Measurements from ENCODE around the gene UPF2. TPM values are rescaled to one million over a fixed set of nuclear protein-coding genes. Genes with fewer than 3 reads are reported as not detected.

UPF2 gene
- total and polyA plus RNA-seq, 2 of the 13 experiments (the other 11 are each of a cell fraction or from before 2014, with no cell fraction given), result 6.2 to 14.5 TPM

- no peak for TF ChIP-seq NFATC3 (CRISPR knock-in tag; IDR thresholded peaks at IDR 0.05)
- TF ChIP-seq PCBP2 (optimal IDR thresholded peaks at IDR 0.05; ENCODE audit: low read depth, low read length, poor library complexity, severe bottlenecking), result no peak
- no peak for TF ChIP-seq MYNN (CRISPR knock-in tag; IDR thresholded peaks at IDR 0.05; ENCODE audit: low read depth)
- TF ChIP-seq ZBTB44 (CRISPR knock-in tag; IDR thresholded peaks at IDR 0.05), result no peak
- TF ChIP-seq SIN3A (IDR thresholded peaks at IDR 0.05; ENCODE audit: borderline replicate concordance, low read depth, low read length), result no peak
- TF ChIP-seq HINFP (CRISPR knock-in tag; IDR thresholded peaks at IDR 0.05; ENCODE audit: low read depth), result no peak
- no peak for TF ChIP-seq CERS6 (CRISPR knock-in tag; IDR thresholded peaks at IDR 0.05)
- no peak for TF ChIP-seq CAMTA2 (CRISPR knock-in tag; IDR thresholded peaks at IDR 0.05; ENCODE audit: borderline replicate concordance)
- no peak for TF ChIP-seq TCF7 (IDR thresholded peaks at IDR 0.05; ENCODE audit: low read depth)
- TF ChIP-seq MXD4 (CRISPR knock-in tag; IDR thresholded peaks at IDR 0.05), result no peak
- no peak for TF ChIP-seq ZNF709 (CRISPR knock-in tag; IDR thresholded peaks at IDR 0.05)
- no peak for TF ChIP-seq NR0B2 (CRISPR knock-in tag; IDR thresholded peaks at IDR 0.05)
- TF ChIP-seq ZNF567 (CRISPR knock-in tag; IDR thresholded peaks at IDR 0.05; ENCODE audit: borderline replicate concordance), result no peak
- no peak for TF ChIP-seq ZNF337 (CRISPR knock-in tag; IDR thresholded peaks at IDR 0.05; ENCODE audit: borderline replicate concordance, low read depth)
- TF ChIP-seq CREBL2 (CRISPR knock-in tag; IDR thresholded peaks at IDR 0.05; ENCODE audit: borderline replicate concordance), result no peak
- peak; percentile 47 for TF ChIP-seq NCOA2 (CRISPR knock-in tag; IDR thresholded peaks at IDR 0.05)
- TF ChIP-seq ZNF207 (IDR thresholded peaks at IDR 0.05; ENCODE audit: borderline replicate concordance), result no peak
- TF ChIP-seq ZC3H13 (CRISPR knock-in tag; IDR thresholded peaks at IDR 0.05), result no peak
- no peak for TF ChIP-seq FOXP1 (IDR thresholded peaks at IDR 0.05)
- TF ChIP-seq FOXP1 (CRISPR knock-in tag; IDR thresholded peaks at IDR 0.05), result no peak
- TF ChIP-seq LRRFIP1 (CRISPR knock-in tag; conservative IDR thresholded peaks at IDR 0.05), result no peak
- no peak for TF ChIP-seq ZNF746 (CRISPR knock-in tag; IDR thresholded peaks at IDR 0.05)
These were observed 160.9 kb downstream of the UPF2 start (continued) for GRCh38 chr10:11881477-11882417.
